Measurements from ENCODE around the gene RERE. TPM values are rescaled to one million over a fixed set of nuclear protein-coding genes. Genes with fewer than 3 reads are reported as not detected.
"Not testable (repeated sequence)": the region's sequence is repeated elsewhere in the genome, so short reads cannot be mapped to it uniquely, and the experiment has no call there.

The RERE gene
- total and polyA plus RNA-seq, 7 donors = 19.2 to 148 (median 90.6) TPM

DNA sequence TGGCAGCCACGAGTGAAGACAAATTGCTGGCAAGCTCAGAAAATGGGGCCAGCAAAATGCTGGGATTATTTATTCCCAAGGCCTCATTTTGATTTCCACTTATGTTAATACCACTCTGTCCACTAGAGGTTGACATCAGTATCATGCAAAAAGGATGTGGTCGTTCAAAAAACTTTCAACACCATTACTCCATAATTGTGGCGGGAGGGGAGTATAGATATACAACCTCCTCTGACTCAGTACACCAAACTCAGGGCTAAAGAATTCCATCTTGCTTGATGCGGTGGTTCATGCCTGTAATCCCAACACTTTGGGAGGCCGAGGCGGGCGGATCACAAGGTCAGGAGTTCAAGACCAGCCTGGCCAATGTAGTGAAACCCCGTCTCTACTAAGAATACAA is 200.6 kb downstream of the RERE start:
- H3K27me3 ChIP-seq; H3K27ac ChIP-seq; H3K36me3 ChIP-seq; intact Hi-C loops (cut with DNase I); DNase-seq; H3K9me3 ChIP-seq; H3K4me3 ChIP-seq; H3K4me1 ChIP-seq: not testable (repeated sequence)
- WGBS, 2 donors = 94 to 96% methylated on average over 8 of the region's 8 CpGs

DNA sequence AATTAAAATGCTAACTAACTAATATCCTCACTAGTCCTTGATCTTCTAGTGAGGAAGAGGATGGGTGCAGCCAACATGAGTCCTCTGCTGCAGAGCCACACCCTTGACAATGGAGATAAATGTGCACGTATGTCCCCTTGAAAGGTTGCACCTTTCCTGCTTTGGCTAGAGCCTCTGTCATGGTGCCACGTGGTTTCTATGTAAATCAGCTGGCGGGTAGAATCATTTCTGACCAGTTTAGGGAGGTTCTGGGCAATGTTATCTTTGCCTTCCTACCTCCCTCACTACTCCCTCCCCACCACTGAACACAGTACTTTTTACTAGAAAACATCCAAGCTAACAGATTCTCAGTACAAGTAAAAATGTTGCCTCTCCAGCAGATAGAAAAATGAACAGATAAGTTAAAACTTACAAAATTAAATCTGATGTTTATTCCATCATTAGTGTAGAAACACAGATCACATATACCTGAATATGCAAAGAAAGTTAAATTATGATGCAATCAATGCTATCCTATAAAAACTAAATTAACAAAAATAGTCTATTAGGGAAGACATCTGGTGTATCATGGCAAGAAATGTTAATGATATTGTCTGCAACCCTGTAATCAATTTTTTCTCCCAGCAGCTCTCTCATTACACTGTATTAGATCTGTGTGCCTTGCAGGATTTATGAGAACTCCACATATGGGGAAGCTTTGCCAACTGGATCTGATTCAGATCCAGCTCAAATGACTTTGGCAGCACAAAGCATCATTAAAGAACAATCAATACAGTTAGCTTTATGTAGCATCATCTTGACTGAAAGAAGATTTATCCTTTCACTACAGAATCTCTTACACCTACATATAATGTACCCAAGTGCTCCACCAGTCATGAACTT is 205.6 kb downstream of the RERE start:
- intact Hi-C loops (cut with DNase I); H3K27ac ChIP-seq; DNase-seq; H3K27me3 ChIP-seq; H3K9me3 ChIP-seq; H3K4me1 ChIP-seq; H3K36me3 ChIP-seq; H3K4me3 ChIP-seq: not testable (repeated sequence)
- WGBS, 2 donors = 79 to 81% methylated on average over 3 of the region's 3 CpGs

DNA sequence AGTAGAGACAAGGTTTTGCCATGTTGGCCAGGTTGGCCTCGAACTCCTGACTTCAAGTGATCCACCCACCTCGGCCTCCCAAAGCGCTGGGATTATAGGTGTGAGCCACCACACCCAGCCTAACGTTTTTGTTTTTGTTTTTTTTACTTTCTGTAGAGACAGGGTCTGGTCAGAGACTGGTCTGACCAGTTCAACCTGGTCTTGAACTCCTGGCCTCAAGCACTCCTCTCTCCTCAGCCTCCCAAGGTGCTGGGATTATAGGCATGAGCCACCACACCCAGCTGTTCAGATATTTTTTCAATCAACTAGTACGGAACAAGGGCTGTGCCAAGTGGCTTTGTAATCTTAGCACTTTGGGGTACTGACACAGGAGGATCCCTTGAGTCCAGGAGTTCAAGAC is 209.5 kb downstream of the RERE start:
- TF ChIP-seq, protein P1, sequence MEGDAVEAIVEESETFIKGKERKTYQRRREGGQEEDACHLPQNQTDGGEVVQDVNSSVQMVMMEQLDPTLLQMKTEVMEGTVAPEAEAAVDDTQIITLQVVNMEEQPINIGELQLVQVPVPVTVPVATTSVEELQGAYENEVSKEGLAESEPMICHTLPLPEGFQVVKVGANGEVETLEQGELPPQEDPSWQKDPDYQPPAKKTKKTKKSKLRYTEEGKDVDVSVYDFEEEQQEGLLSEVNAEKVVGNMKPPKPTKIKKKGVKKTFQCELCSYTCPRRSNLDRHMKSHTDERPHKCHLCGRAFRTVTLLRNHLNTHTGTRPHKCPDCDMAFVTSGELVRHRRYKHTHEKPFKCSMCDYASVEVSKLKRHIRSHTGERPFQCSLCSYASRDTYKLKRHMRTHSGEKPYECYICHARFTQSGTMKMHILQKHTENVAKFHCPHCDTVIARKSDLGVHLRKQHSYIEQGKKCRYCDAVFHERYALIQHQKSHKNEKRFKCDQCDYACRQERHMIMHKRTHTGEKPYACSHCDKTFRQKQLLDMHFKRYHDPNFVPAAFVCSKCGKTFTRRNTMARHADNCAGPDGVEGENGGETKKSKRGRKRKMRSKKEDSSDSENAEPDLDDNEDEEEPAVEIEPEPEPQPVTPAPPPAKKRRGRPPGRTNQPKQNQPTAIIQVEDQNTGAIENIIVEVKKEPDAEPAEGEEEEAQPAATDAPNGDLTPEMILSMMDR (IDR thresholded peaks at IDR 0.05) = no peak
- TF ChIP-seq POLR2A (IDR thresholded peaks at IDR 0.05) = no peak
- TF ChIP-seq POLR2AphosphoS5 (IDR thresholded peaks at IDR 0.05) = no peak
- no peak for TF ChIP-seq EP300 (IDR thresholded peaks at IDR 0.05)
- DNase-seq = no peak
- Histone ChIP-seq H3K4me3 (no peak overlapping the region), H3K4me1 (peaks cover 0 to 5% (median 0%) of the 10 kb centered on the region in 4 donors), H3K36me3 (no peaks in the 10 kb centered on the region), H3K27me3 (no peaks in the 10 kb centered on the region), H3K9me3 (no peaks in the 10 kb centered on the region), H3K27ac (no peak overlapping the region)
- intact Hi-C loops (cut with DNase I) = no loop called here
- 56 to 86% methylated on average over 5 of the region's 5 CpGs for WGBS, 2 donors

DNA sequence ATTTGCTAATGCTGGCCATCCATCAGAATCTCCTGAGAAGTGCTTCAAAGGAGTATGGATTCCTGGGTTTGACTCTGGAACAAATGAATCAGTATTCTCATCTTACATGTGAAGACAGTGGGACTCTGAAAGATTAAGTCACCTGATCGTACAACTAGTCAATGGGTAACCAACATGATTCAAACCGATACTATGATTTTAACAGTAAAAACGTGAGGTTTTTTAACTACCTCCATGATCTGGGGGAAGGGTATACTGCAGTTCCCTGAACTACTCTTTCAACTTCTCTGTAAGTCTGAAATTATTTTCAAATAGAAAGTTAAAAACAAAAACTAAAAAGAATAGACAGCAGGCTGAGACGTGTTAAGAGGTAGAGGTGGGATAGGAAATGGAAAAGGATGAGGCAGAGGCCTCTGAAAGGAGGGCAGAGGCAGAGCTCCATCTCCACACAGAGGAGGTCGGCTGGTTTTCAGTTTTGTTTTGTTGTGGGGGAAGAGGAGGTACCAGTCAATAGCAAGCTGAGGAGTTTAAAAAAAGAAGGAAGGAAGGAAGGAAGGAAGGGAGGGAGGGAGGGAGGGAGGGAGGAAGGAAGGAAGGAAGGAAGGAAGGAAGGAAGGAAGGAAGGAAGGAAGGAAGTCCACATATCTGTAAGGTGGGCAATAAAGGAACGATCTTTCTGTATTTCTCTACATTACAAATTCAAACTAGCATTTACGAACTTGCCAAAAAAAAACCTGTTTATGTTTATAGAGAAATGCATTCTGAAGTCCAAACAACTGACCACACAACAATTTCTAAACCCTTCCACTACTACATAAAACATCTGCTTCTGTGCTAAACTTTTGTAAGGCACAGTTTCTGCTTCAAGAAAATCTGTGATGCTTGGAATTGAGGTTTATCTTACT is 213.1 kb downstream of the RERE start:
- Histone ChIP-seq H3K4me3 (no peak overlapping the region), H3K27me3 (no peaks in the 10 kb centered on the region), H3K9me3 (no peaks in the 10 kb centered on the region), H3K27ac (no peak overlapping the region), H3K4me1 (peaks cover 0 to 12% (median 7%) of the 10 kb centered on the region in 4 donors), H3K36me3 (no peaks in the 10 kb centered on the region)
- whole genome bisulfite sequencing, 2 donors = 48 to 68% methylated on average over 7 of the region's 7 CpGs
- intact Hi-C loops (cut with DNase I) = no loop called here
- TF ChIP-seq POLR2AphosphoS5 (IDR thresholded peaks at IDR 0.05) (no peak), EP300 (IDR thresholded peaks at IDR 0.05) (no peak), POLR2A (IDR thresholded peaks at IDR 0.05) (no peak)
- TF ChIP-seq, protein P1 (IDR thresholded peaks at IDR 0.05) = no peak
- DNase-seq = no peak

DNA sequence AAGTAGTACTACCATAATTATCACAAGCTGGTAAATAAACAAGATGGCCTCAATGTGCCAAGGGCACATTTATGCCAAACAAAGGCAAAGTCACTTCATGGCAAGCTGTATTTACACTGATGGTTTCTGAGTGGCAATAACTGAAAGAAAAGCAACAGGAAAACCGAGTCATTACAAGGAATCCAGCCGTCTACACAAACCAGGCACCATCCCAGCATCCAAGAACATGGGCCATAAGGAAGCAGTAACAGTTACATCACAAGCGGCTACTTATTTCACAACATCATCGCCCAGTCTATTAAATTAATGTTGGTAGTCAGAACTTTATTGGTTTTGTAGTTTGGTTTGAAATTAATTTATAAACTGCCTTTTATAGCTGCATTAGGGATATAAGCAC is 214.2 kb downstream of the RERE start:
- Histone ChIP-seq H3K36me3 (no peaks in the 10 kb centered on the region), H3K4me1 (peaks cover 0 to 23% (median 17%) of the 10 kb centered on the region in 4 donors), H3K27me3 (no peaks in the 10 kb centered on the region), H3K4me3 (no peak overlapping the region), H3K9me3 (no peaks in the 10 kb centered on the region), H3K27ac (no peak overlapping the region)
- TF ChIP-seq, protein P1 (IDR thresholded peaks at IDR 0.05) = no peak
- TF ChIP-seq EP300 (IDR thresholded peaks at IDR 0.05) (no peak), POLR2A (IDR thresholded peaks at IDR 0.05) (no peak), POLR2AphosphoS5 (IDR thresholded peaks at IDR 0.05) (no peak)
- 77 to 80% methylated on average over 4 of the region's 4 CpGs for WGBS, 2 donors
- DNase-seq = no peak
- intact Hi-C loops (cut with DNase I) = no loop called here
